ENCODE measurements around the gene YWHAG.

Gene YWHAG

DNA sequence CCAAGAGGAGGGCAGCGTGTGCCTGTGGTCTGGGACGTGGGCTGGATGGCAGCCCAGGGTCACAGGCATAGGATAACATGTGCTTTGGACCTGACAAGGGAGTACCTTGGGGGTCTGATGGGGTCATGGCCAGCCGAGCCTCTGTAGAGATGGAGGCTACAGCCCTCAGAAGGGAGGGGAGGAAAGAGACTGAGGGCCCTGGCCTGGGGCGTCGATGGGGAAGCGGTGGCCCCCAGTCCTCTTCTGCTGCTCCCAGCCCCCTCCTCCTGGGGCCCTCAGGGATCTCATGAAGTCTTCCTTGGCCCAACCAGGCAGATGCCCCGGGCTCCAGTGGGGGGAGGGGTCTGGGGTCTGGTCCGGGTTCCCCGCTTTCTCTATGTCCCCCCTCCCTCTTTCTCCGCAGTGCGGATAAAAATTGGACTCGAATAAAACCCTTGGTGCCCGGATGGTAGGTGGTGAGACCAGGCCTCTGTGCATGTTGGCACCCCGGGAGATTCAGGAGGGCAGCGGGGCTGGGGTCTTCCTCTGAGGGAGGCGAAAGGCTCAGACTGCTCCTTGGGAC is 71.9 kb downstream of the YWHAG start:
- no peak overlapping the region for H3K27ac ChIP-seq (ENCODE audit: low read depth, low read length)
- H3K36me3 ChIP-seq (ENCODE audit: control insufficient read depth in 1 of 2, insufficient read depth in 2 of 2, low read length in 2 of 2), result no peaks in the 10 kb centered on the region
- H3K4me1 ChIP-seq (ENCODE audit: control insufficient read depth in 1 of 2, insufficient read depth in 2 of 2, low read length in 2 of 2), result peaks cover 4 to 11% of the 10 kb centered on the region in 2 donors
- H3K4me3 ChIP-seq (ENCODE audit: low read depth in 1 of 2, low read length in 2 of 2), result no peak overlapping the region
- H3K27me3 ChIP-seq (ENCODE audit: control insufficient read depth in 1 of 2, insufficient read depth in 2 of 2, low read length in 2 of 2), result peaks cover 15 to 18% of the 10 kb centered on the region in 2 donors
- H3K9me3 ChIP-seq (ENCODE audit: control insufficient read depth in 1 of 2, low read length in 2 of 2), result no peaks in the 10 kb centered on the region
- H3K9ac ChIP-seq (ENCODE audit: low read depth in 1 of 2, low read length in 2 of 2), result no peak overlapping the region

- no peak overlapping the region for H3K9ac ChIP-seq (ENCODE audit: low read depth in 1 of 2, low read length in 2 of 2)
- no peak overlapping the region for H3K4me3 ChIP-seq (ENCODE audit: low read depth in 1 of 2, low read length in 2 of 2)
- H3K27me3 ChIP-seq (ENCODE audit: control insufficient read depth in 1 of 2, insufficient read depth in 2 of 2, low read length in 2 of 2), result peaks cover 21 to 26% of the 10 kb centered on the region in 2 donors
- peaks cover 6 to 9% of the 10 kb centered on the region in 2 donors for H3K4me1 ChIP-seq (ENCODE audit: control insufficient read depth in 1 of 2, insufficient read depth in 2 of 2, low read length in 2 of 2)
- H3K27ac ChIP-seq (ENCODE audit: low read depth, low read length), result no peak overlapping the region
- no peaks in the 10 kb centered on the region for H3K9me3 ChIP-seq (ENCODE audit: control insufficient read depth in 1 of 2, low read length in 2 of 2)
- no peaks in the 10 kb centered on the region for H3K36me3 ChIP-seq (ENCODE audit: control insufficient read depth in 1 of 2, insufficient read depth in 2 of 2, low read length in 2 of 2)
Observed at GRCh38 chr7:76285604-76286374, 73.0 kb downstream of the YWHAG start.

DNA sequence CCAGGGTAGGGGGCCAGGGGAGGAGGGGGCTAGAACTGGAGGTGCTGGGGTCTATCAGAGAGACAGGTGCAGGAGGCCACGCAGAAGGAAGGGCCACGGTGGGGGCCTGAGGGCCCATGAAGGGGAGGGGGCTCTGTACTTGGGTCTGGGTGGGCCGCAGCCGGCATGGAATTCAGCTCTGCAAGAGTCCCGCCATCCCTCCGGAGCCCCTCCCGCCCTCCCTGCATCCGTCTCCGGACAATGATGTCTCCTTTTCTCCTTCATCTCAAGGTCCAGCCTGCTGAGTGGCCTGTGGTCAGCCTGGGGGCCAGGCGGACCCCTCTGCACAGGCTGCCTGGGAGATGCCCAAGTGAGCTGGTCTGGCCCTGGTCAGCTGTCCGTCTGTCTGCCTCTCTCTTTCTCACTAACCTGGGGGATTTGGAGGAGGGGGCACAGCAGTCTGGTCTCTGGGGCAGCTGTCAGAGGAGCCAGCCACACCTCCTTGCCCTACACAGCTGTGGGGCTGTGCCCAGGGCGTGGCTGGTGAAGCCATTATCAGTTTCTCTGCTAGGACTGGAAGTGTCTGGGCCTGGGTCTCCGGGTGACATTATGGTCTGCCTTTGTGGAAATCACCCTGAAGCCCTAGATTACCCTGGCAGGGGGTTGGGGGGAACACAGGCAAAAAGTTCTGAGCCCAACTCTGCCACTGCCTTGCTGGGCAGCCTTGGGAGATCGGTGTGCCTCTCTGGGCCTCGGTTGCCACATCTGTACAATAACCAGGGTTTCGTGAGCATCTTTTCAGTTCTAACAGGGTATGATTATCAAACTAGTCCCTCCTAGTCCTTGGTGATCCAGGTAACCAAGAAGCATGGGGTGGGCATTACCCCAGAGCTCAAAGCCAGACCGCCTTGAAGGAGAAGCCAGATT is 75.3 kb downstream of the YWHAG start:
- Histone ChIP-seq H3K27me3 (ENCODE audit: control insufficient read depth in 1 of 2, insufficient read depth in 2 of 2, low read length in 2 of 2) (peaks cover 31% of the 10 kb centered on the region in 2 donors), H3K4me3 (ENCODE audit: low read depth in 1 of 2, low read length in 2 of 2) (no peak overlapping the region)

DNA sequence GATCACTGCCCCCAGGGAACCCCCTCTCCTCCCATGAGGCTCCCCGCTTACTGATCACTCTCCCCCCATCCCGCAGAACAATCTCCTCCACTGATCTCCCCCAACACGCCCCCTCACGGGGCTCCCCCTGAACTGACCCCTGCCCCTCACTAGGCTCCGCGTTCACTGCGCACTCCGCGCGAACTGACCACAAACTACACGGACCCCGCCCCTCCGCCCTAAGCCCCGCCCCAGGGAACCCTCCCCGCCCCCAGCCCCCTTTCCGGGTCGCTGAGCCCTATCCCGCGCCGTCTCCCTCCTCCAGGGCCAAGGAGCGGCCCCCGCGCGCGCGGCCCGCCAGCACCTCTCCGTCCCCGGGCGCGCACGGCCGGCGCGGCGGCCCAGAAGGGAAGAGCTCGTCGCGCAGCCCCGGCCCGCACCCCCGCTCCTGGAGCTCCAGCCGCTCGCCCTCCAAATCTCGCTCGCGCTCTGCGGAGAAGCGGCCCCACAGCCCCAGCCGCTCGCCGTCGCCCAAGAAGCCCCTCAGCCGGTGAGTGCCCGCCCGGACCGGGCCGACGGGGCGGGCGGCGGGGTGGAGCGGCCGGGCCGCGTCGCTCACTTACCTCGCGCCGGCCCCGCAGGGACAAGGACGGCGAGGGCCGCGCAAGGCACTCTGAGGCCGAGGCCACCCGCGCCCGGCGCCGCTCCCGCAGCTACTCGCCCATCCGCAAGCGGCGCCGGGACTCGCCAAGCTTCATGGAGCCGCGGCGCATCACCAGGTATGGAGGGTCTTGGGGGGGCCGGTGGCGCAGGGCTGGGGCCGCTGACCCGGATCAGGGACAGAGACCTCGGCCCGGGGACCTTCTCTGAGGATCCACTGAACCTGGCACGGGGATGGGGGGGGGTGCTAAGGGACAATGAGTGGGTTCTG is 76.2 kb downstream of the YWHAG start:
- H3K36me3 ChIP-seq (ENCODE audit: control insufficient read depth in 1 of 2, insufficient read depth in 2 of 2, low read length in 2 of 2), result no peaks in the 10 kb centered on the region
- H3K9me3 ChIP-seq (ENCODE audit: control insufficient read depth in 1 of 2, low read length in 2 of 2), result no peaks in the 10 kb centered on the region
- no peak overlapping the region for H3K9ac ChIP-seq (ENCODE audit: low read depth in 1 of 2, low read length in 2 of 2)
- peaks cover 33% of the 10 kb centered on the region in 2 donors for H3K27me3 ChIP-seq (ENCODE audit: control insufficient read depth in 1 of 2, insufficient read depth in 2 of 2, low read length in 2 of 2)
- H3K4me1 ChIP-seq (ENCODE audit: control insufficient read depth in 1 of 2, insufficient read depth in 2 of 2, low read length in 2 of 2), result peaks cover 6 to 9% of the 10 kb centered on the region in 2 donors
- H3K27ac ChIP-seq (ENCODE audit: low read depth, low read length), result no peak overlapping the region
- H3K4me3 ChIP-seq (ENCODE audit: low read depth in 1 of 2, low read length in 2 of 2), result peak overlapping the region; percentile 22 to 50

More for the DNA sequence above, 75.3 kb downstream of the YWHAG start:
- Histone ChIP-seq H3K9me3 (ENCODE audit: control insufficient read depth in 1 of 2, low read length in 2 of 2) (no peaks in the 10 kb centered on the region), H3K4me1 (ENCODE audit: control insufficient read depth in 1 of 2, insufficient read depth in 2 of 2, low read length in 2 of 2) (peaks cover 6 to 9% of the 10 kb centered on the region in 2 donors), H3K27ac (ENCODE audit: low read depth, low read length) (no peak overlapping the region), H3K9ac (ENCODE audit: low read depth in 1 of 2, low read length in 2 of 2) (no peak overlapping the region), H3K36me3 (ENCODE audit: control insufficient read depth in 1 of 2, insufficient read depth in 2 of 2, low read length in 2 of 2) (no peaks in the 10 kb centered on the region)

- no peaks in the 10 kb centered on the region for H3K9me3 ChIP-seq (ENCODE audit: control insufficient read depth in 1 of 2, low read length in 2 of 2)
- peak overlapping the region; percentile 22 to 50 for H3K4me3 ChIP-seq (ENCODE audit: low read depth in 1 of 2, low read length in 2 of 2)
- H3K36me3 ChIP-seq (ENCODE audit: control insufficient read depth in 1 of 2, insufficient read depth in 2 of 2, low read length in 2 of 2), result no peaks in the 10 kb centered on the region
- H3K27me3 ChIP-seq (ENCODE audit: control insufficient read depth in 1 of 2, insufficient read depth in 2 of 2, low read length in 2 of 2), result peaks cover 33% of the 10 kb centered on the region in 2 donors
- H3K27ac ChIP-seq (ENCODE audit: low read depth, low read length), result no peak overlapping the region
- H3K4me1 ChIP-seq (ENCODE audit: control insufficient read depth in 1 of 2, insufficient read depth in 2 of 2, low read length in 2 of 2), result peaks cover 6 to 9% of the 10 kb centered on the region in 2 donors
- H3K9ac ChIP-seq (ENCODE audit: low read depth in 1 of 2, low read length in 2 of 2), result no peak overlapping the region
Observed at GRCh38 chr7:76281706-76282343, 77.0 kb downstream of the YWHAG start.

GRCh38 chr7:76281006-76281705 is 77.6 kb downstream of the YWHAG start:
- Histone ChIP-seq H3K4me1 (ENCODE audit: control insufficient read depth in 1 of 2, insufficient read depth in 2 of 2, low read length in 2 of 2) (peaks cover 6 to 9% of the 10 kb centered on the region in 2 donors), H3K9ac (ENCODE audit: low read depth in 1 of 2, low read length in 2 of 2) (no peak overlapping the region), H3K9me3 (ENCODE audit: control insufficient read depth in 1 of 2, low read length in 2 of 2) (no peaks in the 10 kb centered on the region), H3K4me3 (ENCODE audit: low read depth in 1 of 2, low read length in 2 of 2) (peak overlapping the region; percentile 29 to 36), H3K27me3 (ENCODE audit: control insufficient read depth in 1 of 2, insufficient read depth in 2 of 2, low read length in 2 of 2) (peaks cover 33 to 36% of the 10 kb centered on the region in 2 donors), H3K27ac (ENCODE audit: low read depth, low read length) (no peak overlapping the region), H3K36me3 (ENCODE audit: control insufficient read depth in 1 of 2, insufficient read depth in 2 of 2, low read length in 2 of 2) (no peaks in the 10 kb centered on the region)

DNA sequence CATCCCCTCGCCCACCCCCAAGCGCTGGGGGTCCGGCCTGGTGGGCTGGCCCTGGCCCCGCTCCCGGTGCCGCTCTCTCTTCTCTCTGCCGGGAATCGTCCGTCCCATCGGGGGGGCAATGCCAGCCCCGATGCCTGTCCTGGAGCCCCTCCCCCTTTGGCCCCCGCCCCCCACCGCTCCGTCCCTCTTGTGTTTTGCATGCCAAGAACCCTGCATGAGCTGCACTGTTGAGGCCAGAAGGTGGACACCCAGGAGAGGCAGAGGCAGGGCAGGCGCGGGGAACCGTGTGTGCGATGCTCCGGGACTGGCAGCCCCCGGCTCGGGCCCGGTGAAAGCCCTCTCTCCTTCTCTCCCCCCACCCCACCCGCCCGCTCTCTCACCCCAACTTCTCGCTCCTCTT is 78.4 kb downstream of the YWHAG start:
- Histone ChIP-seq H3K9ac (ENCODE audit: low read depth in 1 of 2, low read length in 2 of 2) (no peak overlapping the region), H3K27ac (ENCODE audit: low read depth, low read length) (no peak overlapping the region), H3K4me3 (ENCODE audit: low read depth in 1 of 2, low read length in 2 of 2) (no peak overlapping the region), H3K9me3 (ENCODE audit: control insufficient read depth in 1 of 2, low read length in 2 of 2) (no peaks in the 10 kb centered on the region), H3K4me1 (ENCODE audit: control insufficient read depth in 1 of 2, insufficient read depth in 2 of 2, low read length in 2 of 2) (peaks cover 6 to 9% of the 10 kb centered on the region in 2 donors), H3K27me3 (ENCODE audit: control insufficient read depth in 1 of 2, insufficient read depth in 2 of 2, low read length in 2 of 2) (peaks cover 33 to 36% of the 10 kb centered on the region in 2 donors), H3K36me3 (ENCODE audit: control insufficient read depth in 1 of 2, insufficient read depth in 2 of 2, low read length in 2 of 2) (no peaks in the 10 kb centered on the region)

DNA sequence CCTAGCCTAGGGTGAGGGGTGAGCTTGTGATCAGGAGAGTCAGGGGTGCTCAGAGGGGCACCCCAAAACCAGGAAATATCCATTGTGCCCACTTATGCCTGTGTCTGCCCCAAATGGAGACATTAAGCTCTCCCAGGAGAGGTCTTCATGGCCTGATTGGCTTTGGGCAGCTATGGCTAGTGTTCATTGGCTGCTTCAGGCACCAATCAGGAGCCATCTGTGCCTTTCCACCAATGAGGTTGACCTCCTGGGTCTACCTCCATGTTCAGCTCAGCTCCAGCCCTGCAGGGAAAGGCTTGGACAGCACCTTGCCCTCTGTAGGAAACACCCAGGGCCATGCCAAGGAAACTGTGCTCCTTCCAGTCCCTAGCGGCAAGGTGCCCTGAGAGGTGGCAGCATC is 80.3 kb downstream of the YWHAG start:
- peaks cover 25 to 35% of the 10 kb centered on the region in 2 donors for H3K27me3 ChIP-seq (ENCODE audit: control insufficient read depth in 1 of 2, insufficient read depth in 2 of 2, low read length in 2 of 2)
- no peak overlapping the region for H3K27ac ChIP-seq (ENCODE audit: low read depth, low read length)
- H3K9me3 ChIP-seq (ENCODE audit: control insufficient read depth in 1 of 2, low read length in 2 of 2), result no peaks in the 10 kb centered on the region
- no peak overlapping the region for H3K9ac ChIP-seq (ENCODE audit: low read depth in 1 of 2, low read length in 2 of 2)
- H3K36me3 ChIP-seq (ENCODE audit: control insufficient read depth in 1 of 2, insufficient read depth in 2 of 2, low read length in 2 of 2), result no peaks in the 10 kb centered on the region
- peaks cover 6 to 9% of the 10 kb centered on the region in 2 donors for H3K4me1 ChIP-seq (ENCODE audit: control insufficient read depth in 1 of 2, insufficient read depth in 2 of 2, low read length in 2 of 2)
- H3K4me3 ChIP-seq (ENCODE audit: low read depth in 1 of 2, low read length in 2 of 2), result no peak overlapping the region
